ENCODE measurements around the gene LIF.

DNA sequence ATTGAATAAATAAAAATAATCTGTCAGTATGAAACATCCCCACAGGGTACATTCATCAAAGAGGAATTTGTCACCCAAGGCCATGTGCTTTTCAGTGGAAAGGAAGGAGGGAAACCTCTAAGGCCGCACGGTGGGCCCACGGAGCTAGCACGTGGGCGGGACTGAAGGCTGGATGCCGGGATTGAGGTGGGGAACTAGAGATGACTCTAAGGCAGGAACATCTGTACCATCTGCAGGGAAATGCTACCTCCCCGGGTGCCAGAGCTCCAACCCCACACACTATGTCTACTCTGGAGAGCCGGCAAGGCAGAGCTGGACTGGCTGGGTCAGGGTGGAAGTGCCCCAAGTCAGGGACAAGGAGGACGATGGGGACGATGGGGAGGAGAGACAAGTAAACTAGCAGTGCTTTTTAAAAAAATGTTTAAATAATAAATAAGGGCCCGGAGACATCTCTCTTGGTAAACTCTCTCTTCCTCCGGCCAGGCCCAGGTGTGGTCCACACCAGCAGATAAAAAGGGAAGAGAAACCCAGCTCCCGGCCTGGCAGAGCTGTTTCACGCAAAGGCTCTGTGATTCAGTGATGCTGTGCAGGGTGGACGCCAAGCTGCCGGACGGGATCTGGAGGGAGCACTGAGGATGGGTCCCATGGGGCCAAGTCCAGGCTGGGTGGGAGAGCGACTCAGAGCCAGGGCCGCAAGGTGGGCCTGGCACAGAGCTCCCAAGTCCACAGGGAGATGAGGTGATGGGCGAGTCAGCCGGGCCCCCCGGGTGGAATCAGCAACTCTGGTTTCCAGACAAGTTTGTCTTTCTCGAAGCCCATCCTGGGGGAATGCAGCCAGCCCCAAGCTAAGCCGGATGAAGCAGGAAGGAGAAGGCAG, 5.8 kb downstream of the LIF start:
- TF ChIP-seq ARNT (IDR thresholded peaks at IDR 0.05) (no peak), PKNOX1 (IDR thresholded peaks at IDR 0.05) (no peak), SP1 (IDR thresholded peaks at IDR 0.05) (no peak), TARDBP (IDR thresholded peaks at IDR 0.05) (no peak), HDGF (IDR thresholded peaks at IDR 0.05; ENCODE audit: borderline replicate concordance) (no peak), FOXM1 (IDR thresholded peaks at IDR 0.05; ENCODE audit: borderline replicate concordance) (no peak), L3MBTL2 (conservative IDR thresholded peaks at IDR 0.05) (no peak), SUZ12 (IDR thresholded peaks at IDR 0.05) (no peak), NFRKB (IDR thresholded peaks at IDR 0.05) (no peak), FOXK2 (IDR thresholded peaks at IDR 0.05) (no peak), FOXA1 (IDR thresholded peaks at IDR 0.05) (no peak), CTBP1 (IDR thresholded peaks at IDR 0.05; ENCODE audit: borderline replicate concordance) (no peak)

All from HEK293T (cell line).